GM19351 (cell line): ENCODE data around the gene KIF2A.

Source experiments
- ATAC-seq: cut with Tn5 transposase; IDR thresholded peaks from one replicate; pipeline ENCODE4 v1.9.1; 2021; ENCODE audit warnings: mild to moderate bottlenecking, moderate library complexity; ENCODE audit not compliant: unreplicated experiment

Gene KIF2A

GRCh38 chr5:62305715-62306322, at the start of gene KIF2A:
KIF2A (plus strand) TSS chr5:62306206; CDS start chr5:62306473, 267 bp downstream.
- peak; percentile 83 for ATAC-seq

GRCh38 chr5:62257020-62257367, 49.0 kb upstream of the KIF2A start:
- no peak for ATAC-seq

- no peak for ATAC-seq
Observed at GRCh38 chr5:62258654-62259053, 47.4 kb upstream of the KIF2A start.

- ATAC-seq = no peak
Observed at GRCh38 chr5:62259699-62260250, 46.2 kb upstream of the KIF2A start.

- peak; percentile 30 for ATAC-seq
Observed at GRCh38 chr5:62260513-62260912, 45.5 kb upstream of the KIF2A start.

GRCh38 chr5:62263401-62263800, 42.6 kb upstream of the KIF2A start:
- no peak for ATAC-seq

- ATAC-seq = no peak
Observed at GRCh38 chr5:62265648-62266112, 40.3 kb upstream of the KIF2A start.

GRCh38 chr5:62266573-62266972, 39.4 kb upstream of the KIF2A start:
- ATAC-seq = no peak

- ATAC-seq = no peak
Observed at GRCh38 chr5:62268234-62268633, 37.8 kb upstream of the KIF2A start.

GRCh38 chr5:62268792-62269191, 37.2 kb upstream of the KIF2A start:
- no peak for ATAC-seq

- no peak for ATAC-seq
Observed at GRCh38 chr5:62271370-62271769, 34.6 kb upstream of the KIF2A start.

GRCh38 chr5:62271870-62272269, 34.1 kb upstream of the KIF2A start:
- ATAC-seq = no peak

GRCh38 chr5:62273687-62274086, 32.3 kb upstream of the KIF2A start:
- no peak for ATAC-seq

GRCh38 chr5:62275581-62275980, 30.4 kb upstream of the KIF2A start:
- no peak for ATAC-seq

GRCh38 chr5:62281411-62281810, 24.6 kb upstream of the KIF2A start:
- ATAC-seq = no peak

GRCh38 chr5:62282064-62282463, 23.9 kb upstream of the KIF2A start:
- no peak for ATAC-seq

GRCh38 chr5:62283005-62283404, 23.0 kb upstream of the KIF2A start:
- no peak for ATAC-seq

GRCh38 chr5:62283861-62284260, 22.1 kb upstream of the KIF2A start:
- ATAC-seq = no peak

GRCh38 chr5:62284946-62285891, 20.8 kb upstream of the KIF2A start:
- peak; percentile 86 for ATAC-seq

- no peak for ATAC-seq
Observed at GRCh38 chr5:62286834-62287233, 19.2 kb upstream of the KIF2A start.

- ATAC-seq = no peak
Observed at GRCh38 chr5:62287237-62287636, 18.8 kb upstream of the KIF2A start.

- no peak for ATAC-seq
Observed at GRCh38 chr5:62288118-62288517, 17.9 kb upstream of the KIF2A start.
